ENCODE measurements around the gene COBL.

Gene COBL

GRCh38 chr7:51253157-51253556 lies 63.5 kb downstream of the COBL start:
- DNase-seq (ENCODE audit: low read depth), result no peak

GRCh38 chr7:51251290-51251689 lies 65.3 kb downstream of the COBL start:
- no peak for DNase-seq (ENCODE audit: low read depth)

- no peak for DNase-seq (ENCODE audit: low read depth)
These were observed 66.1 kb downstream of the COBL start for GRCh38 chr7:51250512-51250911.

GRCh38 chr7:51249991-51250390 lies 66.6 kb downstream of the COBL start:
- DNase-seq (ENCODE audit: low read depth), result no peak

GRCh38 chr7:51249187-51249945 lies 67.2 kb downstream of the COBL start:
- DNase-seq (ENCODE audit: low read depth), result no peak

GRCh38 chr7:51246258-51247245 lies 70.1 kb downstream of the COBL start:
- no peak for DNase-seq (ENCODE audit: low read depth)

- DNase-seq (ENCODE audit: low read depth), result no peak
These were observed 71.7 kb downstream of the COBL start for GRCh38 chr7:51244885-51245284.

GRCh38 chr7:51244053-51244452 lies 72.6 kb downstream of the COBL start:
- no peak for DNase-seq (ENCODE audit: low read depth)

GRCh38 chr7:51243631-51244030 lies 73.0 kb downstream of the COBL start:
- DNase-seq (ENCODE audit: low read depth), result no peak

- no peak for DNase-seq (ENCODE audit: low read depth)
These were observed 73.6 kb downstream of the COBL start for GRCh38 chr7:51242881-51243518.

GRCh38 chr7:51242007-51242691 lies 74.5 kb downstream of the COBL start:
- no peak for DNase-seq (ENCODE audit: low read depth)

GRCh38 chr7:51240868-51241267 lies 75.7 kb downstream of the COBL start:
- DNase-seq (ENCODE audit: low read depth), result no peak

GRCh38 chr7:51239691-51240090 lies 76.9 kb downstream of the COBL start:
- DNase-seq (ENCODE audit: low read depth), result no peak

GRCh38 chr7:51238981-51239495 lies 77.6 kb downstream of the COBL start:
- DNase-seq (ENCODE audit: low read depth), result no peak

- no peak for DNase-seq (ENCODE audit: low read depth)
These were observed 79.0 kb downstream of the COBL start for GRCh38 chr7:51237446-51238133.

GRCh38 chr7:51236470-51237132 lies 80.0 kb downstream of the COBL start:
- no peak for DNase-seq (ENCODE audit: low read depth)

GRCh38 chr7:51235593-51236313 lies 80.9 kb downstream of the COBL start:
- DNase-seq (ENCODE audit: low read depth), result no peak

- DNase-seq (ENCODE audit: low read depth), result no peak
These were observed 81.8 kb downstream of the COBL start for GRCh38 chr7:51234609-51235308.

- no peak for DNase-seq (ENCODE audit: low read depth)
These were observed 82.5 kb downstream of the COBL start for GRCh38 chr7:51234139-51234538.
